ENCODE measurements around the gene CLDN12.

DNA sequence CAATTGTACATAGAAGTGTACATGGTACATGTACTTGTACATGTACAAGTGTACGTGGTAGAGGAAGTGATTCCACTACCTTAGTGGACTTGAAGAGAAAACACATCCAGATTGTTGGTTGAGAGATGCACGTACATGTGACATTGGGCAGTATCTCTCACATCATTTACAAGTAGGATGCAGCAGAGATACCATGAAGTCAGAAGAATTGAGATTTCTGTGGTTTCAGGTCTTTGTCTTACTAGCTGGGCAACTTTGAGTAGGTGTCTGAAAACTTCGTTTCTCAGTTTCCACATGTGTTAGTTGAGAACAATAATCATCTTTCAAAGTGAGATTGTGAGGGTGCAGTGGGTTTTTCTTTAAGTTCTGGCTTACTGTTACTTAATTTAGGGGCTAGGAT, 21.5 kb downstream of the CLDN12 start:
- TF ChIP-seq POLR2A (IDR thresholded peaks at IDR 0.05; ENCODE audit: low read length), result no peak
- TF ChIP-seq, protein P1, sequence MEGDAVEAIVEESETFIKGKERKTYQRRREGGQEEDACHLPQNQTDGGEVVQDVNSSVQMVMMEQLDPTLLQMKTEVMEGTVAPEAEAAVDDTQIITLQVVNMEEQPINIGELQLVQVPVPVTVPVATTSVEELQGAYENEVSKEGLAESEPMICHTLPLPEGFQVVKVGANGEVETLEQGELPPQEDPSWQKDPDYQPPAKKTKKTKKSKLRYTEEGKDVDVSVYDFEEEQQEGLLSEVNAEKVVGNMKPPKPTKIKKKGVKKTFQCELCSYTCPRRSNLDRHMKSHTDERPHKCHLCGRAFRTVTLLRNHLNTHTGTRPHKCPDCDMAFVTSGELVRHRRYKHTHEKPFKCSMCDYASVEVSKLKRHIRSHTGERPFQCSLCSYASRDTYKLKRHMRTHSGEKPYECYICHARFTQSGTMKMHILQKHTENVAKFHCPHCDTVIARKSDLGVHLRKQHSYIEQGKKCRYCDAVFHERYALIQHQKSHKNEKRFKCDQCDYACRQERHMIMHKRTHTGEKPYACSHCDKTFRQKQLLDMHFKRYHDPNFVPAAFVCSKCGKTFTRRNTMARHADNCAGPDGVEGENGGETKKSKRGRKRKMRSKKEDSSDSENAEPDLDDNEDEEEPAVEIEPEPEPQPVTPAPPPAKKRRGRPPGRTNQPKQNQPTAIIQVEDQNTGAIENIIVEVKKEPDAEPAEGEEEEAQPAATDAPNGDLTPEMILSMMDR (IDR thresholded peaks at IDR 0.05), result no peak
- TF ChIP-seq CBX8 (IDR thresholded peaks at IDR 0.05), result no peak
- no peak for TF ChIP-seq CHD2 (IDR thresholded peaks at IDR 0.05; ENCODE audit: low read length, partially characterized antibody)
- no peak for TF ChIP-seq EHMT2 (IDR thresholded peaks at IDR 0.05; ENCODE audit: low read depth)
- no peak for TF ChIP-seq JUN (IDR thresholded peaks at IDR 0.05)
- no peak for TF ChIP-seq NFE2L2 (conservative IDR thresholded peaks at IDR 0.05; ENCODE audit: low read length)
